ENCODE results near the gene ROGDI.

DNA sequence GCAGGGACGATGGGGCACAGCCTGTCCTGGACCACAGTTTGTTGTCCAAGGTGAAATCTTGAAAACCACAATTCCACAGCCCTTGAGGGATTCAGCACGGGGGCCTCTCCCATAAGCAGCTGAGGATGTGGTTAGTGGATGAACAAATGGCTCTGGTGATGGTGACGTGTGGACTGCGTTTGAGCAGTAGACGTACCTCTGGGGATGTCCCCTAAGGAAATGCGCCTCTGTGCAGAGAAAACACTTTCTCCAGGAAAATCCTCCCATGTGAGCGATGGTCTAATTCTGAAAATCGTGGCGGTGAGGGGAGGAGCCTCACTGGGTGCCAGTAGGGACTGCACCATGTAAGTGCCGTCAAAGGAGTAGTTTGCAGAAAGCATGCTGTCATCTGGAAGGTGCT, 11.6 kb downstream of the ROGDI start:
- no peak for TF ChIP-seq CTCF (conservative IDR thresholded peaks at IDR 0.05; ENCODE audit: low read length)
- no peak for TF ChIP-seq EZH2phosphoT487 (IDR thresholded peaks at IDR 0.05; ENCODE audit: borderline replicate concordance, low read depth, low read length)

All from OCI-LY7 (cell line).